T-helper 1 cell treated with Interleukin-12 subunit alpha and Interleukin-12 subunit beta and Interleukin-4 antibody, amounts not matched to agents 30 μg/mL and 1 μg/mL, for 36 hours (primary cell): ENCODE measurements around the gene CLEC1A.

Experiments
- H3K27ac Mint-ChIP-seq: one replicate; pipeline ENCODE4 v1.8.0; 2021; ENCODE audit warnings: mild to moderate bottlenecking, mixed read lengths
- H3K27me3 Mint-ChIP-seq: one replicate; pipeline ENCODE4 v1.8.0; 2021; ENCODE audit warnings: low read depth, mixed read lengths
- H3K36me3 Mint-ChIP-seq: one replicate; pipeline ENCODE4 v1.8.0; 2021; ENCODE audit warnings: low read depth, mixed read lengths
- H3K4me1 Mint-ChIP-seq: one replicate; pipeline ENCODE4 v1.8.0; 2021; ENCODE audit warnings: low read depth, mixed read lengths
- H3K4me3 Mint-ChIP-seq: one replicate; pipeline ENCODE4 v1.8.0; 2021; ENCODE audit warnings: mild to moderate bottlenecking, moderate library complexity, mixed read lengths
- H3K9me3 Mint-ChIP-seq: one replicate; pipeline ENCODE4 v1.8.0; 2021; ENCODE audit warnings: mixed read lengths

The CLEC1A gene

GRCh38 chr12:10115890-10116289 is 17.1 kb upstream of the CLEC1A start:
- no peak overlapping the region for H3K27ac Mint-ChIP-seq
- no peaks in the 10 kb centered on the region for H3K36me3 Mint-ChIP-seq
- H3K4me1 Mint-ChIP-seq, result no peaks in the 10 kb centered on the region
- no peak overlapping the region for H3K4me3 Mint-ChIP-seq
- H3K9me3 Mint-ChIP-seq, result no peaks in the 10 kb centered on the region
- H3K27me3 Mint-ChIP-seq, result peaks cover 16% of the 10 kb centered on the region

GRCh38 chr12:10115311-10115710 is 16.5 kb upstream of the CLEC1A start:
- Mint-ChIP-seq H3K27ac (no peak overlapping the region), H3K27me3 (peaks cover 16% of the 10 kb centered on the region), H3K9me3 (no peaks in the 10 kb centered on the region), H3K4me3 (no peak overlapping the region), H3K36me3 (no peaks in the 10 kb centered on the region), H3K4me1 (no peaks in the 10 kb centered on the region)

GRCh38 chr12:10113920-10114319 is 15.1 kb upstream of the CLEC1A start:
- Mint-ChIP-seq H3K36me3 (no peaks in the 10 kb centered on the region), H3K27me3 (peaks cover 7% of the 10 kb centered on the region), H3K27ac (no peak overlapping the region), H3K9me3 (no peaks in the 10 kb centered on the region), H3K4me3 (no peak overlapping the region), H3K4me1 (no peaks in the 10 kb centered on the region)

- no peaks in the 10 kb centered on the region for H3K4me1 Mint-ChIP-seq
- no peak overlapping the region for H3K27ac Mint-ChIP-seq
- peaks cover 7% of the 10 kb centered on the region for H3K27me3 Mint-ChIP-seq
These were observed 14.3 kb upstream of the CLEC1A start for GRCh38 chr12:10113075-10113474.

GRCh38 chr12:10111451-10111850 is 12.7 kb upstream of the CLEC1A start:
- Mint-ChIP-seq H3K27ac (no peak overlapping the region), H3K27me3 (peaks cover 8% of the 10 kb centered on the region), H3K4me3 (no peak overlapping the region), H3K4me1 (no peaks in the 10 kb centered on the region), H3K9me3 (no peaks in the 10 kb centered on the region), H3K36me3 (no peaks in the 10 kb centered on the region)

More at GRCh38 chr12:10113075-10113474, 14.3 kb upstream of the CLEC1A start:
- Mint-ChIP-seq H3K4me3 (no peak overlapping the region), H3K36me3 (no peaks in the 10 kb centered on the region), H3K9me3 (no peaks in the 10 kb centered on the region)

GRCh38 chr12:10110256-10110844 is 11.6 kb upstream of the CLEC1A start:
- H3K4me3 Mint-ChIP-seq, result no peak overlapping the region
- H3K27me3 Mint-ChIP-seq, result peaks cover 17% of the 10 kb centered on the region
- no peak overlapping the region for H3K27ac Mint-ChIP-seq
- H3K36me3 Mint-ChIP-seq, result no peaks in the 10 kb centered on the region
- no peaks in the 10 kb centered on the region for H3K4me1 Mint-ChIP-seq
- H3K9me3 Mint-ChIP-seq, result peaks cover 4% of the 10 kb centered on the region

- H3K36me3 Mint-ChIP-seq, result no peaks in the 10 kb centered on the region
- H3K27ac Mint-ChIP-seq, result no peak overlapping the region
- no peak overlapping the region for H3K4me3 Mint-ChIP-seq
- no peaks in the 10 kb centered on the region for H3K4me1 Mint-ChIP-seq
- H3K9me3 Mint-ChIP-seq, result peaks cover 11% of the 10 kb centered on the region
- peaks cover 15% of the 10 kb centered on the region for H3K27me3 Mint-ChIP-seq
These were observed 3.5 kb upstream of the CLEC1A start for GRCh38 chr12:10102322-10102721.

GRCh38 chr12:10101648-10102220 is 2.9 kb upstream of the CLEC1A start:
- Mint-ChIP-seq H3K4me1 (no peaks in the 10 kb centered on the region), H3K9me3 (peaks cover 11% of the 10 kb centered on the region), H3K27ac (no peak overlapping the region), H3K27me3 (peaks cover 15% of the 10 kb centered on the region), H3K36me3 (no peaks in the 10 kb centered on the region), H3K4me3 (no peak overlapping the region)

- Mint-ChIP-seq H3K27ac (no peak overlapping the region), H3K36me3 (no peaks in the 10 kb centered on the region), H3K4me1 (no peaks in the 10 kb centered on the region), H3K4me3 (no peak overlapping the region), H3K27me3 (peaks cover 14% of the 10 kb centered on the region), H3K9me3 (peaks cover 11% of the 10 kb centered on the region)
These were observed 2.3 kb upstream of the CLEC1A start for GRCh38 chr12:10101042-10101579.

GRCh38 chr12:10097521-10097920 is 1.3 kb downstream of the CLEC1A start:
- H3K9me3 Mint-ChIP-seq, result no peaks in the 10 kb centered on the region
- no peaks in the 10 kb centered on the region for H3K4me1 Mint-ChIP-seq
- no peak overlapping the region for H3K27ac Mint-ChIP-seq
- no peaks in the 10 kb centered on the region for H3K27me3 Mint-ChIP-seq
- H3K4me3 Mint-ChIP-seq, result no peak overlapping the region
- H3K36me3 Mint-ChIP-seq, result no peaks in the 10 kb centered on the region

- no peaks in the 10 kb centered on the region for H3K4me1 Mint-ChIP-seq
- no peak overlapping the region for H3K27ac Mint-ChIP-seq
These were observed 2.8 kb downstream of the CLEC1A start for GRCh38 chr12:10095971-10096370.

GRCh38 chr12:10094646-10095395 is 4.0 kb downstream of the CLEC1A start:
- Mint-ChIP-seq H3K9me3 (no peaks in the 10 kb centered on the region), H3K27ac (no peak overlapping the region), H3K36me3 (no peaks in the 10 kb centered on the region), H3K4me1 (peaks cover 2% of the 10 kb centered on the region), H3K4me3 (no peak overlapping the region), H3K27me3 (peaks cover 10% of the 10 kb centered on the region)

More at GRCh38 chr12:10095971-10096370, 2.8 kb downstream of the CLEC1A start:
- H3K4me3 Mint-ChIP-seq, result no peak overlapping the region
- peaks cover 2% of the 10 kb centered on the region for H3K27me3 Mint-ChIP-seq
- no peaks in the 10 kb centered on the region for H3K36me3 Mint-ChIP-seq
- H3K9me3 Mint-ChIP-seq, result no peaks in the 10 kb centered on the region

GRCh38 chr12:10088955-10089900 is 9.6 kb downstream of the CLEC1A start:
- Mint-ChIP-seq H3K36me3 (no peaks in the 10 kb centered on the region), H3K4me1 (peaks cover 3% of the 10 kb centered on the region)

GRCh38 chr12:10088031-10088430 is 10.8 kb downstream of the CLEC1A start:
- peaks cover 24% of the 10 kb centered on the region for H3K27me3 Mint-ChIP-seq
- H3K9me3 Mint-ChIP-seq, result peaks cover 3% of the 10 kb centered on the region
- H3K4me3 Mint-ChIP-seq, result no peak overlapping the region
- H3K4me1 Mint-ChIP-seq, result peaks cover 3% of the 10 kb centered on the region
- H3K27ac Mint-ChIP-seq, result no peak overlapping the region
- no peaks in the 10 kb centered on the region for H3K36me3 Mint-ChIP-seq

More at GRCh38 chr12:10088955-10089900, 9.6 kb downstream of the CLEC1A start:
- peaks cover 24% of the 10 kb centered on the region for H3K27me3 Mint-ChIP-seq
- H3K9me3 Mint-ChIP-seq, result peaks cover 3% of the 10 kb centered on the region
- no peak overlapping the region for H3K4me3 Mint-ChIP-seq
- no peak overlapping the region for H3K27ac Mint-ChIP-seq
